MG63 (cell line): Measurements from ENCODE around the gene FRAS1. TPM values are rescaled to one million over a fixed set of nuclear protein-coding genes. Genes with fewer than 3 reads are reported as not detected.

ENCODE experiments used
- DNase-seq: peaks from one replicate; pipeline ENCODE4 v3.0.0-alpha.2; 2020
- H3K27me3 ChIP-seq: fragments of 250-450 bp; sonication (Bioruptor Pico); 2 replicates; pipeline ENCODE4 v1.5.1; 2020; ENCODE audit warnings: mild to moderate bottlenecking, moderate library complexity
- H3K36me3 ChIP-seq: fragments of 250-450 bp; sonication (Bioruptor Pico); 2 replicates; pipeline ENCODE4 v1.5.1; 2020; ENCODE audit warnings: mild to moderate bottlenecking, moderate library complexity
- H3K4me3 ChIP-seq: fragments of 250-450 bp; sonication (Bioruptor Pico); 2 replicates; pipeline ENCODE4 v1.5.1; 2020; ENCODE audit warnings: mild to moderate bottlenecking, moderate library complexity
- H3K9me3 ChIP-seq: fragments of 250-450 bp; sonication (Bioruptor Pico); 2 replicates; pipeline ENCODE4 v1.5.1; 2020; ENCODE audit warnings: mild to moderate bottlenecking, moderate library complexity
- total RNA-seq: library from RNA; depleted of rRNA; stranded (reverse); fragments of >200 nt; shearing (Covaris generic); gene quantifications from 2 replicates; pipeline ENCODE4 v1.2.3, GENCODE V29; 2014; ENCODE audit warnings: low replicate concordance

Gene FRAS1
- total RNA-seq, 1 experiment from 2014 or later, result 0.03 TPM

DNA sequence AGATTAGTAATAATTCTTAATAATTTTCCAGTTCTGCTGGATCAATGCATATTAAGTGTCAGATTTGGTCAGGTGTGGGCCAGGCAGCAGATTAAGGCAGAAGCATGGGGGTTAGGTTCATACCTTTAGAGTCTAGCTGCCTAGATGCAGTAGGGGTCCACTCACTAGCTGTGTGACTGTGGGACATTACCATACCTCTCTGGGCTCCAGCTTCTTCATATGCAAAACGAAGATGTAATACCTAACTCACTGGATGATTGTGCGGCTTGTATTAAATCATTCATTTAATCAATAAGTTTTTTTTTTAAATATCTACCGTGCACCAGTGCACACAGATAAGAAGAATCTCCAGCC lies 495.9 kb downstream of the FRAS1 start:
- H3K4me3 ChIP-seq, result no peak overlapping the region

DNA sequence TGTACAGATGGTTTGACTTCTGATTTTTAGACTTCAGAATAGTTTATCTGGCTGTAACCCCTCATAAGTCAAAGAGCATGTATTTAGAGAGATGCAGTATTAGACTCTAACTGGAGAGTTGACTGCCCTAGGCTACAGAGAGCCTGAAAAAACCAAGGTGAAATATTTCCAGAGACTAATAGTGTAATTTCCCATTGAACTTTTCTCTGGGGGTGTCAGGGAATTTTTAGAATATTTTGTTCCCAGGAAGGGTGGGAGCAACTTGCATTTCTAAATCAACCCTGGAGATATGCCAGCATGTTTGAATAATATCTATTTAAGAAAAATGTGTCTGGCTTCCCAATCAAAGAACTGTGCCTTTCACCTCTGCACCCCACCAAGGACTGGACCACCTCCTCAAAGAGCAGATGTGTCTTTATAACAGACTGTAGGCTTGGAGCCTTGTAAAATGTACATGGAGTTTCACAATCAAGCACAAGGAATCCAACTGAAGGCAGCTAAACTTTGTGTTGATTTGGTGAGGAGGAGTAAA lies 496.5 kb downstream of the FRAS1 start:
- Histone ChIP-seq H3K4me3 (no peak overlapping the region), H3K36me3 (no peaks in the 10 kb centered on the region), H3K27me3 (no peaks in the 10 kb centered on the region), H3K9me3 (no peaks in the 10 kb centered on the region)
- no peak for DNase-seq

More for the DNA sequence above, 495.9 kb downstream of the FRAS1 start:
- DNase-seq, result no peak
- Histone ChIP-seq H3K27me3 (no peaks in the 10 kb centered on the region), H3K9me3 (no peaks in the 10 kb centered on the region), H3K36me3 (no peaks in the 10 kb centered on the region)

DNA sequence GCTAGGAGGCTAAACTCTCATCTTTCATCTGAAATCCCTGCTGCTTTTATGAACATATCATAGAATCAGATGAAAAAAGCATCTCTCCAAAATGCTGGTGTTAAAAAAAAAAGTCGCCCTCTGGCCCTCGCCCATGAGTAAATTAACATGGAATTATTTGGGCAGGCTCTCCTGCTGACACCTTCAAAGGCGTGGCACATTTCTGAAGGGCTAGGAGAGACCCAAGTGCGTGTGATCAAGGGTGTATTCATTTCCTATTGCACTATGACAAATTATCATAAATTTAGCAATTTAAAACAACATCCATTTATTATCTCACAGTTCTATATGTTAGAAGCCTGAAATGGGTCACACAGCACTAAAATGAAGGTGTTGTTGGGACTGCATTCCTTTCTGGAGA lies 499.5 kb downstream of the FRAS1 start:
- no peaks in the 10 kb centered on the region for H3K27me3 ChIP-seq
- no peaks in the 10 kb centered on the region for H3K36me3 ChIP-seq
- H3K4me3 ChIP-seq, result no peak overlapping the region
- no peaks in the 10 kb centered on the region for H3K9me3 ChIP-seq
- no peak for DNase-seq

DNA sequence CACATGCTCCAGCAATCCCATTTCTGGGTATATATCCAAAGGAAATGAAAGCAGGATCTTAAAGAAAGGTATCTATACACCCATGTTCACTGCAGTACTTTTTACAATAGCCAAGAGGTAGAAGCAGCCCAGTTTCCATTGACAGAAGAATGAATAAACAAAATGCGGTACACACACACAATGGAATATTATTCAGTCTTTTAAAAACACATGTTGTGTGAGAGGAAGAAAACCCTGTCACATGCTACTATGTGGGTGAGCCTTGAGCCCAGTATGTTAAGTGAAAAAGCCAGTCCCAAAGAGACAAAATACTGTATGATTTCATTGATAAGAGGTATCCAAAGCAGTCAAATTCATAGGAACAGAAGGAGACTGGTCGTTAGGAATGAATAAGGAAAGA lies 500.7 kb downstream of the FRAS1 start:
- no peaks in the 10 kb centered on the region for H3K36me3 ChIP-seq
- DNase-seq, result no peak
- no peaks in the 10 kb centered on the region for H3K9me3 ChIP-seq
- H3K27me3 ChIP-seq, result no peaks in the 10 kb centered on the region
- H3K4me3 ChIP-seq, result no peak overlapping the region

DNA sequence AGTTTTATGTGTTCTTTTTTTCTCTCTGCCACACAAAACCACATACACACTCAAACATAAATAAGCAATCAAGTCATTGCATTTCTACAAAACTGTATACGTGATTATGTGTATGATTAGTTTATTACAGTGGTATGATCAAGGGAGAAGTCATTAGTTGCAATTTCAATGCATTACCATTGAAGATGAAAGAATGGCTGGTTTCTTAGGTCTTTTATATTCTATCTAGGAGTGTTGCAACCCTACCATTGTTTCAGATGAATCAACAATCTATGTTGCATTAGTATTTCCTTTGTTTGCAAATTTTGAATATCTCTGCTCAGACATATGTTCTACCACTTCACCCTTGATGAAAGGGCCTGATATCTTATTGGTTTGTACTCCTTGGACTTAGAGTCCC lies 501.3 kb downstream of the FRAS1 start:
- Histone ChIP-seq H3K4me3 (no peak overlapping the region), H3K9me3 (no peaks in the 10 kb centered on the region), H3K36me3 (no peaks in the 10 kb centered on the region), H3K27me3 (no peaks in the 10 kb centered on the region)
- DNase-seq, result no peak

DNA sequence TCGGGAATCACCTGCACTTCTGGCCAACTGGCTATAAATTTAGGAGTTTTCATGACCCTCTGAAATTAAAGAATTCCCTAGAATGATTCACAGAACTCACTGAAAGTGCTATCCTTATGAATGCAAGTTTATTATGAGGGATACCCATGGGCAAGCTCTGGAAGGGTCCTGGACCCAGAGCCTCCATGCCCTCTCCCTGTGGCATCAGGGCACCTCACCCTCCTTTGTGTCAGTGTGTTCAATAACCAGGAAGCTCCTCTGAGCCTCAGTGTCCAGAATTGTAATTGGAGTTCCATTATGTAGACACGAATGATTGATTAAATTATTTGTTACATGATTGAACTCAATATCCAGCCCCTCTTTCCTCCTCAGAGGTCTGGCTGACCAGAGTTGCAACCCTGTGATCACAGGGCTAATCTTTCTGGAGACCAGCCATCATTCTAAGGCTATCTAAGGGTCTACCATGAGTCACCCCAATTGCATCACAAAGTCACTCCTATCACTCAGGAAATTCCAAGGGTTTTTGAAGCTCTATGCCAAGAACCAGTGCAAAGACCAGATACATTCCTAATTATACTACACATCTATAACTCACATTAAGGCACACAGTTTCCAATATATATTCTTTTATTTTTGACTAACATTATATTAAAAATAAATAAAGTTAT lies 503.3 kb downstream of the FRAS1 start:
- Histone ChIP-seq H3K27me3 (no peaks in the 10 kb centered on the region), H3K36me3 (no peaks in the 10 kb centered on the region), H3K9me3 (no peaks in the 10 kb centered on the region), H3K4me3 (no peak overlapping the region)
- peak; percentile 24 for DNase-seq

DNA sequence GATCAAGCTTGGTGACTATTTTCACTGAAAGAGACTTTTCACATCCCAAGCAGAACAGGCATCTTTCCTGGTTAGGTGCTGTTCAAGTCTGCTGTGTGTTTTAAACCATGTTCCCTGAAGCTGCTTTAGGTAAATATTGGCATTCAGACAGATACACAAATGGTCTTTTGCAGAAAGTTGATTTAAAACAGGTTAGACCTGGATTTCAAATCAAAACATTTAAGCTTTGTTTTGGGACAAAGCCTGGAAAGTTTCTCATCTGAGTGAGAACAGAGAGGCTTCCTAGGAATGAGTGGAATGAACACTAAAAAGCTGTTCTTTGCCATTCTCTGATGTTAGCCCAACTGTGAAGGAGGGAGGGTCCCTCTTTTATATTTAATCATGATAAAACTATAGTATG lies 504.6 kb downstream of the FRAS1 start:
- DNase-seq, result no peak
- Histone ChIP-seq H3K4me3 (no peak overlapping the region), H3K36me3 (no peaks in the 10 kb centered on the region), H3K9me3 (no peaks in the 10 kb centered on the region), H3K27me3 (no peaks in the 10 kb centered on the region)

DNA sequence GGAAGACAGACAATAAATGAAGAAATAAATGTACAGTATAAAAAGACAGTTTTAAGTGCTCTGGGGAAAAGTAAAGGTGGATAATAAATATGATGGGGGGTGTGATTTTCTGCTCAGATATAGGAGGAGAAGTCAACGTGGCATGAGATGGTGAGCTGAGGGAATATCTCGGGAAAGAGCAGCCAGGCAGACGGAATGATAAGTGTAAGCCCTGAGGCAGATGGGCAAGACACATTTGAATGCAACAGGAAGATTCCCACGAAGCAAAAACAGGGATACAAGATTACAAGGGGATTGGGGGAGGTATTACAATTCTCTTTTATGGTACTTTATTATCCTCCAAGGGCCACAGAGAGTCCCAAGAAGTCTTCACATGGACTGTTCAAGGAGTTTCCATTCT lies 505.6 kb downstream of the FRAS1 start:
- no peak for DNase-seq
- no peaks in the 10 kb centered on the region for H3K27me3 ChIP-seq
- H3K9me3 ChIP-seq, result no peaks in the 10 kb centered on the region
- H3K4me3 ChIP-seq, result no peak overlapping the region
- H3K36me3 ChIP-seq, result no peaks in the 10 kb centered on the region

DNA sequence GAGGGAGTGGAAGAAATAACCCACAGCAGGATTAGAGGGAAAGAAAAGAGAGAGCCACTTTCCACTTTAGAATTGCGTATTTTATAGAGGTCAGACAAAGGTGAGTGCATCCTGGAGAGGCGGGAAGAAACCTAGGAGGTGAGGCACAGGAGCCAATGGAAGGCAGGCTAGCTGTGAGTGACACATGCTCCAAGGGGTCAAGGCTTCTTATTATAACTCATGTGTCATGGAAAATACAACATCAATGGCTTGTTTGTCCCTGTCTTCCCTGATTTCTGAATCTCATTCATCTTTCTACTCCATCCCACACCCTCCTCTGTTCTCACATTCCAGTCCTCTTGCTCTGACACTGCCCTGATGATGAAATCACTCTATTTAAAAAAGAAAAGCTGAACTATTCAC lies 508.8 kb downstream of the FRAS1 start:
- no peak for DNase-seq
- Histone ChIP-seq H3K9me3 (no peaks in the 10 kb centered on the region), H3K27me3 (no peaks in the 10 kb centered on the region), H3K4me3 (no peak overlapping the region), H3K36me3 (no peaks in the 10 kb centered on the region)

DNA sequence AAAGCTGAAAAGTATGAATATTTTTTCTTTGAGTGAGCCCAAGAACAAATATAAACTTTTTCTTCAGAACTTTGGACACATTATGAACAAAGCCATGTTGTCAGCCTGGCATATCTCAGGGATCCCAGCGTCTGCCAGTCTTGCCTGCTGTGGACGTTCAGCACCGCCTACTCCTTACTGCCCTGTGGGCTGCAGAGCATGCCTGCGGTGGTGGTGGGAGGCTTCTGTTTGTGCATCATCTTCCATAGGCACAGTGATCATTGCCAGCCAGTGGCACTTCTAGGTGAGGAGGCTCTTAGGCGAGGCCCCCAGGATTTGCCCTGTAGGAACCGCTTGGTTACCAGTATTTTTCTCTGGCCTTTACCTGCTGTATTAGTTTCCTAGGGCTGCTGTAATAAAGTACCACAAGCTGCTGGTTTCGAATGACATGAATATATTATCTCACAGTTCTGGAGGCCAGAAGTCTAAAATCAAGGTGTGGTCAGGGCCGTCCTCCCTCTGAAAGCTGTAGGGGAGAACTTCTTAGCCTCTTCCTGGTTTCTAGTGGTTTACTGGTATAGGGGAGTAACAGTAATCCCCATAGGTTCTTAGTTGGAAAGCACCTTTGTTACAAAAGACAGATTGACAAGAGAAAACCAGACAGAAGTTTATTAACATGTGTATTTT lies 509.8 kb downstream of the FRAS1 start:
- DNase-seq, result no peak
- no peaks in the 10 kb centered on the region for H3K9me3 ChIP-seq

DNA sequence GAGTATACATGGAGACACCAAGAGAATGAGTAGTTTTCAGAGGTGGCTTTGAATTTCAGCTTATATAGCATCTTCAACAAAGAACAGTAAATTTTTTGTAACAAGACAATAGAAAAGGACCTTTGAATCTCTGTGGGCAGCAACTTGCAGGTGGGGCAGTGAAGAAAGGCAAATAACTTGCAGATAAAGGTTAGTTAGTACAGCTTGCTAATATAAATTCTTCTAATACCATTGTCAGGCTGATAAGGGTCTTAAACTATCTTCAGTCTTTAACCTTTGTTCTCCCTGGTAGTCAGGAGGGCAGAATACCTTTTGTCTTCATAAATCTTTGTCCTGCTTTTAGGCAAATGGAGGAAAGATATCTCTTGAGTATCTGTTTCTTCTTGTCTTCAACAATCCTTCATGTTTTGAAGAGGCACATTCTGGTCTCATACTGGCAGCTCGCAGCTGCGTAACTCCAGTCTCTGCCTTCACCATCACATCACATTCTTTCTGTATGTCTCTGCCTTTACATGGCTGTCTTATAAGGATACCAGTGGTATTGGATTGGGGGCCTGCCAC lies 510.5 kb downstream of the FRAS1 start:
- H3K4me3 ChIP-seq, result no peak overlapping the region
- no peaks in the 10 kb centered on the region for H3K9me3 ChIP-seq
- no peaks in the 10 kb centered on the region for H3K36me3 ChIP-seq
- no peaks in the 10 kb centered on the region for H3K27me3 ChIP-seq
- DNase-seq, result no peak

More for the DNA sequence above, 509.8 kb downstream of the FRAS1 start:
- Histone ChIP-seq H3K36me3 (no peaks in the 10 kb centered on the region), H3K4me3 (no peak overlapping the region), H3K27me3 (no peaks in the 10 kb centered on the region)

DNA sequence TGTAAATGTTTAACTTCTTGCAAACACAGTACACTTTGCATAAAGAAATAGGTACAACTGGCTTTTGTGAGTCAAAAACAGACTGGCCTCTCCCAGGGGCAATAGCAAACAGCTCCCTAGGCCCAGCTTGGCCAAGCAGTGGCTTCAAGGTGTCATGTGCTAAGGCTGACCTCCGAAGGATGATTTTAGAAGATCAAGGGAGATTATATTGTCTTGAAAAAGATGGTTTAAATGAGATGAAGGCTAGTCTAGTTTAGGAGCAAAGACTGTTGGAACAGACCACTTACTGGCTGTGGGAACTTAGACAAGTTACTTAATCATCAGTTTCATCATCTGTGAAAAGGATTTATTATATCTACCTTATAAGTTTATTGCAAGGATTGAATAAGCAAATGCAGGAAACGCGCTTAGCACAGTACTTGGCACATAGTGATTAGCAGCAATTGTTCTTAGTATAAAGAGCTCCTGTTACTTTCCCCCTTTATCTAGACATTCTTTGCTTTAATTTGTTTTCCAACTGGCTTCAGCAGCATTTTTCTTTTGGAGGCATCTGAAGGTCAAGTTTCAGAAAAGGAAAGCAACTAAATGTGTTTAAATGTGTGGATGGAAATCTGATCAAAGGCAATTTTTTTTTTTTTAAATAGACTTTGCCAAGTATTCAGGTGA lies 511.6 kb downstream of the FRAS1 start:
- Histone ChIP-seq H3K36me3 (no peaks in the 10 kb centered on the region), H3K27me3 (no peaks in the 10 kb centered on the region), H3K9me3 (no peaks in the 10 kb centered on the region), H3K4me3 (no peak overlapping the region)
- DNase-seq, result no peak

DNA sequence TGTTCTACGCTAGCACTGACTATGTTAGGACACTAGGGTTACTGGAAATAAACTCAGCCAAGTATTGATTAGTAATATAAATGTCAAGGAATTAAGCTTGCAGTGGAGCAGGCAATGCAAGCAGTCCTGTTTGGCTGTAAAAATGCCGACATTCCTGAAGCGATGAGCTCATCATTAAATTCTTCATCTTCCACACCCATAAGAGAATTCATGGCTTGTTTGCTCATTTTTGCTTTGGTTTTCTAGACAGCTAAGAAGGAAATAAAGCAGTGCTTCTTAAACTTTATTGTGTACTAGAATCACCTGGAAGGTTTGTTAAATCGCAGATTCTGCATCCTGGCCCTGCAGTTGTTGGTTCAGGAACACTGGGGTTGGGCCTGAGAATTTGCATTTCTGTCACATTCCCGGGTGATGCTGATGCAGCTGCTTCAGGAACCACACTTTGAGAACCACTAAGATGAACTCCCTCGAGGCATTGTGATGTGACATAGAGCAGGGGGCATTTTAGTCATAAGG lies 512.2 kb downstream of the FRAS1 start:
- no peak overlapping the region for H3K4me3 ChIP-seq
- no peaks in the 10 kb centered on the region for H3K9me3 ChIP-seq

DNA sequence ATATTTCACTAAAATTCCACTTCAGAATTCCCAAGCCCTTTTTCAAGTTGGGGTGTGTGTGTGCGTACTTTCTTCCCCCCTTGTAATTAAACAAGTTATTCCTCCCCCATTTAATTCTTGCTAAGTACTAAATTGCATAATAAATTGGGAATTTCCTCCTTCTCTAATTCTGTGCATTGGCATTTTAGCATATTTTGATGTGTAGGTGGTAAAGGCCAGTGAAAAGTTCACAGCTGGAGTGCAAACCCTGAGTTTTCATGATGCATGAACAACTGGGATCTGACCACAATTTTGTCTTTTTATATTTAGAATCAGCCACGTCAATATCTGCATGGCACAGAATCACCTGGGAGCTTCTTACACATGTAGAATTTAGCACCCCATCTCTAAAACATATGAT lies 513.0 kb downstream of the FRAS1 start:
- Histone ChIP-seq H3K4me3 (no peak overlapping the region), H3K9me3 (no peaks in the 10 kb centered on the region), H3K27me3 (no peaks in the 10 kb centered on the region), H3K36me3 (no peaks in the 10 kb centered on the region)
- DNase-seq, result no peak

More for the DNA sequence above, 512.2 kb downstream of the FRAS1 start:
- Histone ChIP-seq H3K36me3 (no peaks in the 10 kb centered on the region), H3K27me3 (no peaks in the 10 kb centered on the region)
- DNase-seq, result peak; percentile 49

DNA sequence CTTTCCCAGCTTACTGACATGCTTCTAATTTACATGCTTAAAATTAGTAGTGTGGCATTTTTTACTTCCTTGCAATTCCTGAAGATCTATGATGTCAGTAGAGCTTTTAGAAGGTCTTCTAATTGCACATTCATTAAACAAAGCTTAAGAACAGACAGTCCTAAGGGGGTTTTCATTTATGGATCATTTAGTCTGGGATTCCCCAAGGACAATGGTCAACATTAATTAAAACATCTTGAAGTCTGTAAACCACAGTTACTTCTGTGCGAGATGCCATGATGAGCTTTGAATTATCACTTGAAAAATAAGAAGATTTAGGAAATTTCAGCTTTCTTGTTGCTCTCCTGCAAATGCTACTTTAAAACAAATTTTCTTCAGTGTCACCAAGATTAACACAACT lies 514.7 kb downstream of the FRAS1 start:
- no peak for DNase-seq
- Histone ChIP-seq H3K27me3 (no peaks in the 10 kb centered on the region), H3K4me3 (no peak overlapping the region), H3K36me3 (no peaks in the 10 kb centered on the region), H3K9me3 (no peaks in the 10 kb centered on the region)

DNA sequence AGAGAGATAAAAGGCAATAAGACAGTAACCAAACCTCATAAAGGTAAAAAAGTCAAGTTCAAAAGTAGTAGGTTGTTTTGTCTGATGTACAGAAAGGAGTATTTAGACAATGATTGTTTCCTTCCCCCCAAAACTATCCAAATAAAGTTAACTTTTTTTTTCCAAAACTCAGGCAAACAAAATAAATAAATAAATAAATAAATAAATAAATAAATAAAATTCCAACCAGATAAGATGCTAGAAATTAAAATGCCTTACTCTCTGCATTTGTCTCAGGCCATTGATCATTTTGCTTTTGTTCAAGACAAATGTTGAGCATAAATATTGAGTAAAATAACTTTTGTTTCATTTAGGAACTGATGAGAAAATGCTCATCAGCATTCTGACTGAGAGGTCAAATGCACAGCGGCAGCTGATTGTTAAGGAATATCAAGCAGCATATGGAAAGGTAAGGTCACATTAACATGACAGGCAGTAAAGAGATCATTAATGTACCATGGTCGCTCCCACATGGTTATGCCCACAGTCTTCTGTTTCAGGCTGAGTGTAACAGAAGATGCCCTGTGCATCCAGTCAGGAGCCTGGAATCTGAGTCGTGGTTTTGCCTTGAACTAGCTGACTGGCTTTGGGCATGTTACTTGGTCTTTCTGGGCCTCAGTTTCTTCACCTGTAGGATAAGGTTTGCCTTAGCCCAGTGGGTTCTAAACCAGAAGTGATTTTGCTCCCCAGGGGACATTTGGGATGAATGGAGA lies 521.7 kb downstream of the FRAS1 start:
- DNase-seq, result no peak
- Histone ChIP-seq H3K27me3 (no peaks in the 10 kb centered on the region), H3K36me3 (no peaks in the 10 kb centered on the region), H3K9me3 (no peaks in the 10 kb centered on the region), H3K4me3 (no peak overlapping the region)

DNA sequence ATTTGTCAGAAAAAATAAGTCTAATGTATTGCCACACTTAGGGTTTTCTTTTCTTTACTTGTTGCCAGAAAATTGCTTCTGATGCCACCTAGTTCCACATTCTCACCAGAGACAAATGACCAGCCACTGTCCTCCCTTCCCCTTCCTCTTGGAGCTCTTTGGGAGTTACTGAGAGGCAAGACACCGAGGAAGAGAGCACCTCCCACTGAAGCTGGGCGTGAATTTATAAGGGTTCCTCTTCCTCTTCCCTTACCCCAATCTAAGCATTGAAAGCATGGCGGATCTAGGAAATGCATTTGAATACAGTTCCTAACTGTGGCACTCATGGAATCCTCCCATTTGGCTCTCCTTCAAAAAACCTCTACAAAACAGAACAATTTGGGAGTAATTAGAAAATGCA lies 524.5 kb downstream of the FRAS1 start:
- H3K36me3 ChIP-seq, result no peaks in the 10 kb centered on the region
- no peaks in the 10 kb centered on the region for H3K9me3 ChIP-seq
- no peak overlapping the region for H3K4me3 ChIP-seq
- H3K27me3 ChIP-seq, result no peaks in the 10 kb centered on the region
- DNase-seq, result no peak
